GM21529 (cell line): ENCODE data around the gene EIF2AK3.
"Not testable (repeated sequence)": the region's sequence is repeated elsewhere in the genome, so short reads cannot be mapped to it uniquely, and the experiment has no call there.

Source experiments
- ATAC-seq: cut with Tn5 transposase; IDR thresholded peaks from one replicate; pipeline ENCODE4 v1.9.1; 2021; ENCODE audit not compliant: unreplicated experiment

Gene EIF2AK3

GRCh38 chr2:88599527-88599926, 27.7 kb downstream of the EIF2AK3 start:
- ATAC-seq = no peak

- no peak for ATAC-seq
These were observed 30.1 kb downstream of the EIF2AK3 start for GRCh38 chr2:88597168-88597567.

DNA sequence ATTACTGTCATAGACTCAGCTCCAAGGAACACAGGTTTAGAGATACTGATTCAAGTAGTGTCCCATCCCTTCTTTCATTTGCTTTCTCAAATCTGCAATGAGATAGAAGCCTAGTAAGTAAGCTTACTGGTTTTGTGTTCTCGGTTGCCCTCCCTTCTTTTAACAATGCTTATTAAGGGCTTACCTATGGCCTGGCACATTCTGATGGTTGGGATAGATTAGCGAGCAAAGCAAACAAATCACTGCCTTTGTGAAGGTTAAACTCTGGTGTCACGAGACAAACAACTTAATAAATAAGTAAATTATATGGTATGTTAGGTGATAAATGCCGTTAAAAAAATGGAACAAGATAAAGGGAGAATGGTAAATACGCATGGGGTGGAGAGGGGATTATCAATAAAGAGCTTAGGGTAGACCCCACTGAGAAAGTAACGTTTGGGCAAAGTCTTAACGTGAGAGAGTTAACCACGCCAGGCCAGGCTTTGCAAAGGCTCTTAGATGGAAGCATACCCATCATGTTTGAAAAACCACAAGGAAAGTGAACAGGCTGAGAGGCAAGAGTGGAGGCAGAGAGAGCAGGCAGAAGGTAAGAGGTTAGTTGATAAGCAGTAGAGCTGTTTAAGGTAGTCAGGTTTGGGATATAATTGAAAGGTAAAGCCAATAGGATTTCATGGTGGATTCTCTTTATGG, 31.0 kb downstream of the EIF2AK3 start:
- no peak for ATAC-seq

DNA sequence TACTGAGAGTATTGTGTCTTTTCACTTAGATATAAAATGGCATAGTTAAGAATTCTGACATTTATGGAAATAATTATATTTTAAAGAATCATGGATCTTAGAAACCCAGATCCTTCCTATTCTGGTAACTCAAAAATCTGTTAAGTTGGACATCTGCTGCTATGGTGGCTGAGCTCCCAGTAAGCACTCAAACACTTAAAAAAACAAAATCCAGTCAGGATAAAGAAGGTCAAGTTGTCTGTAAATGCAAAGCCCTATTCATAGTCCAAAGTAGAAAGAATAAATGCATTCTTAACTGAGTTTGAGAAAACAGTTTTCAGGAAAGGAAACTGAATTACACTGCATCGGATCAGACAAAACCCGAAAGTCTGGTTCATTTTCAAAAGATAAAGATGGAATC, 35.6 kb downstream of the EIF2AK3 start:
- ATAC-seq = no peak

DNA sequence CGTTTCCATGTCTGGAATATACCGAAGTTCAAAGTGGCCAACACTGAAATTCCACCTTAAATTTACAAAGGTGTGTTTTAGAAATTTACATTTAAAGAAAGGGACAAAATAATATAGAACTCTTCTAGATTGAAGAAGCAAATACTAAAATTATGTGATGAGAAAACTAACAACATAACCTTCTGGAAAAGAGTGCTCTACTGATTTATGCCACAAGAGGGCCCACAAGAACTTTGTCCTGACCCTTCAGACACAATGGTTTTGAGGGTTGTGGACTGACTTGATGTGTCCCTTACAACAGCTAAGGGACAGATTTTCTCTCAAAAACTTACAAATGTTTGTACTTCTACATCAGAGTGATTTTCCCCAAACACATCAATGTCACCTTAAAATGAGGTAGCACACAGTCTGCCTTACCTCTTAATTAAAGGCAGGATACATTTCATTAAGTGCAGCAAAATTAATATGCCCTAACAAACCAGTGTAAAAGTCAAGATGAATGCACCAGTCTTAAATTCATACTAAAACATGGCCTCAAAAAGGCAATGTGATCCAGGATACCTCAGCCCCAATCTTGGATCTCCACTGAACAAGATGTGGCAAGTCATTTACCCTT, 36.2 kb downstream of the EIF2AK3 start:
- ATAC-seq = peak; percentile 79

GRCh38 chr2:88585969-88586368, 41.3 kb downstream of the EIF2AK3 start:
- no peak for ATAC-seq

GRCh38 chr2:88582030-88582429, 45.2 kb downstream of the EIF2AK3 start:
- ATAC-seq = no peak

DNA sequence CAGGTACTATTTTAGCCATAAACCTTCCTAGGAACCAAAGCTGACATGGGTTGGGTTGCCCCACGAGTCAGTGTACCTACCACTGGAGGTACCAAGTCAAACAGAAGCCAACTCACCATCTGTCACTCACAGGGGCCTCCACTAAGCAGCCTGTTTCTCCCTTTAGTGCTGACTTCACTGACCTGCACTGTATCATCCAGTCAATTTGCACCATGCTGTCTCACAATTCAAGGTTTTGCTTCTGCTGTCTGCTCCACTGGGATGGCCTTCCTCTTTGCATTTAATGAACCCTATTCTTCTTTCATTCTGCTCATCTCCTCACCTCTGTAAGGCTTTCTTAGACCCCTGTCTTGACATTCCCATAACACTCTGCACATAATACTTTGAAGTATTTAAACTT, 47.2 kb downstream of the EIF2AK3 start:
- ATAC-seq = no peak

DNA sequence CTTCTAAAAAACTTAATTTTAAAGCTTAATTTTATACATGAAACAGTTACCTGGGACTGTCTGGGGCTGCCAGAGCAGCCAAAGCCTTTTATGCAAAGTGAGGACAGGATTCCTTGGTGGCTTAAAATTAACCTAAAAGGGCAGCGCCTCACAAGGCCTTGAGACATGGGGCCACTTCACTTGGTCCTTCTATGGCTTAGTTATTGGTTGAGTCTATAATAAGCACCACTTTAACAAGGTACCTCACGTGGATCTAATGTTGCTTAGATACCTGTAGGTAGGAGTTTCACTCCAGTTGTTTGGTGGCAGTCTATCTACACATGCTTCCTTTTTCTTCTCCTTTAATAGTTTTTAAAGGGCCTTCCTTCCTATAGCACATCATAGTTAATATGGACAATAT, 51.6 kb downstream of the EIF2AK3 start:
- no peak for ATAC-seq

GRCh38 chr2:88575051-88575450, 52.2 kb downstream of the EIF2AK3 start:
- ATAC-seq = no peak

DNA sequence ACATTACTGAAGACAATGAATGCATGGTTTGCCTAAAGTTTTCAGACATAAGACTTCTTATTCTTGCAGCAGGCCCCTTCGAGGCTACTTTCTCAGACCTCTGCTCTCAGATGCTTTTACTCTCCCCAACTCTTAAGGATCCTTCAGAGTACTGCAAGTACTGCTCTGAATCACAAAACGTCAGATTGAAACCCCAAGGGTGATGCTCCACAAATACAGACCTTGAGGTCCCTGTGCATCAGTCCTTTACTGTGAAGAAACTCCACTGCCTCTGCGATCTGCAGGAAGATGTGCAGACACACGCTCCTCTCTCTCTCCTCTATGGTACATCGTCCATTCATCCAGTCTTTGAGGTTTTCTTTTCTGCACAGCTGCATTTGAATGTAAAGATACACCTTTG, 52.8 kb downstream of the EIF2AK3 start:
- peak; percentile 94 for ATAC-seq

GRCh38 chr2:88568179-88568578, 59.1 kb downstream of the EIF2AK3 start:
- ATAC-seq = no peak

DNA sequence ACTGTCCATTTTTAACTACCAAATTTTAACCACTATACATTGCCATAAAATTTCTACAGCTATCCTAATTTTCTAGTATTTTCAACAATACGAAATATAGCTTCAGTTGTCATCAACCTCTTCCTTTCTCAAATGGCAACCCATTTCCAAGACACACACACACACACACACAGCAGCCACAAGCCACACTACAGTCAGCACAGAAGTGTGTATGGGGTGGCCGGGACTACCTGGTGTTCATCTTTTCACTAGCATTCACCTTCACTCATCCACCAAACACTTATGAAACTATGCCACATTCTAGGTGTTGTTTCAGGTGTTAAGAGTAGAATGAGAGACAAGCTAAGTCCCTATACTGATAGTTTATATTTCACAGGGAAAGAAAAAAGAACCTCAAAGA, 62.9 kb downstream of the EIF2AK3 start:
- no peak for ATAC-seq

GRCh38 chr2:88563129-88563528, 64.1 kb downstream of the EIF2AK3 start:
- ATAC-seq = no peak

DNA sequence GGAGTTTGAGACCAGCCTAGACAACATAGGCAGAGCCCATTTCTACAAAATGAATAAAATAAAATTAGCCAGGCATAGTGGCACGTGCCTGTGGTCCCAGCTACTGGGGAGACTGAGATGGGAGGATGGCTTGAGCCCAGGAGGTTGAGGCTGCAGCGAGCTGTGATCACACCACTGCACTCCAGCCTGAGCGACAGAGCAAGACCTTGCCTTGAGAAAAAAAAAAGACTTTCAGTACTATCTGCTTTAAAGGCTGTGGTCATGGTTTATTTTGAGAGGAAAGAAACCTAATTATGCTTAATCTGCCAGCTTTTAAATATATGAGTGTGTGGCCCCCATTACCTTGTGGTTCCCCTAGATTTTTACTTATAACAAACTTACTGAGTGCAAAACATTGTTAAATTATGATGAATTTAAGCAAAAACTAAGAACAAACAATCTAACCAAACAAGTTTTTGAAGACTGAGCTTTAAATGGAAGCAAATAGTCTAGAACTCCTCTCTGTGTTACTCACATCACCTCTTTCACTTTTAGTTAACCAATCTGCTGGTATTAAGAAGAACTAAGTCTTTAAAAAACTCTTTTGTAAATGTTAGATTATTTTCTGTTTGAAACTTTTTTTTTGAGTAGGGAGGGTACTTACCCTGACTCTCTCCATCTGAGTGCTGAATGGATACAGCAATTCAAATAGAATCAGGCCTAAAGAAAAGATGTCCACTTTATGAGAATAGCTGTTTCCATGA, 65.4 kb downstream of the EIF2AK3 start:
- peak; percentile 73 for ATAC-seq

GRCh38 chr2:88560619-88561307, 66.5 kb downstream of the EIF2AK3 start:
- no peak for ATAC-seq

DNA sequence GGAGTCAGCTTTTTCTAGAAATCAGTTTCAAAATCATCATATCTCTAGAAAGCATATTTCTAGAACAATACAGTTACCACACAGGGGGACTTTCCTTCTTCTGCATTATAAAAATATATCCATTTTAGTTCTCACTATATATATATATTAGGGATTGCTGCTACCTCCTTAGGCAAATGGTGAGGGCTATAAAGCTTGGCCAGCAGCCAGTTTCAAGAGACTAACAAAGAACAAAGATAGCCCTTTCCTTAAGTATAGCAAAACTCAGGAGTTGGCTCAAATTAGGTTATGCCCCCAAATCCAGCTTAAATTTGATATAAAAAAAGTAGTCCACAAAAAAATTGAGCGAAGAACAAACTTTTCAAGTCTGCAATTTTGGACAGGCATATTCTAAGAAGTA, 70.0 kb downstream of the EIF2AK3 start:
- no peak for ATAC-seq

GRCh38 chr2:88556026-88556425, 71.2 kb downstream of the EIF2AK3 start:
- ATAC-seq = no peak

DNA sequence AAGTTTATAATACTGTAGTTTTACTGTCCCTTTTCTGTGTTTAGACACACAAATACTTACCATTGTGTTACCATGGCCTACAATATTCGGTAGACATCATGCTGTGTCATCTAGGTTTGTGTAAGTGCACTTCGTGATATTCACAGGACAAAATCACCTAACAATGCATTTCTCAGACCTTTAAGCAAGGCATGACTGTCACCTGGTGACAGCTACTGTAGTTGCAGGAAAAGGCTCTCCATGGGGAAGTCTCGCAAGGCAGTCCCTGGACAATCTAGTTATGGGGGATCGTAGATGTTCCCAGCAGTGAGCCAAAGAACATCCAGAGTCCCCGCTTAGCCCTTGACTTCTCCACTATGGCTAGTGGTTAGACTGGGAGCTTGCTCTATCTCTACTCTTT, 73.1 kb downstream of the EIF2AK3 start:
- no peak for ATAC-seq

- ATAC-seq = no peak
These were observed 77.5 kb downstream of the EIF2AK3 start for GRCh38 chr2:88549616-88550292.

GRCh38 chr2:88546291-88546690, 81.0 kb downstream of the EIF2AK3 start:
- not testable (repeated sequence) for ATAC-seq
